PC-9 (cell line): Measurements from ENCODE around the gene CER1.

ENCODE experiments used
- CTCF ChIP-seq: fragments of 200-600 bp; sonication (generic); conservative IDR thresholded peaks from 2 replicates; pipeline ENCODE4 v1.6.1; 2017; ENCODE audit warnings: mixed run types, antibody characterized with exemption, mild to moderate bottlenecking, moderate library complexity
- EZH2 ChIP-seq: fragments of 200-600 bp; sonication (generic); IDR thresholded peaks from 2 replicates; pipeline ENCODE4 v1.8.0; 2017; ENCODE audit warnings: antibody characterized with exemption, low read depth

DNA sequence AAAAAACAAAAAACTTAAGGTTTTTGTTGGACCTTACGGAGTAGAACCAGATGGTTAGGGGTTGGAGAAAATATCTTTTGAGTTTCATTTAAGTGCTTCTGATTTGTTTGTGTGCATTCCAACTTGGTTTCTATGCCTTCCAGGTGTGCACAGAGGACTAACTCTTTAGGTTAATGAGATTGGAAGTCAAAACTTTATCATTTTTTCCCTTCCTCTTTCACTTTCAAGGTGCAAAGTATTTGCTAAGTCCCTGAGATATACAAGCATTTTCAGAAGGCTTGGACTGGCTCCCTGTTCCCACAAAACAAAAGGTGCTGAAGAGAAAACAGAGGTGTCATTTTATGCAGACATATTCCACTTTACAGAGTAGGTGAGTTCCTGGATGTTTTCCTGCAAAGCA lies 30.3 kb upstream of the CER1 start:
- TF ChIP-seq CTCF = no peak
- TF ChIP-seq EZH2 = no peak
